HG02840 (cell line): ENCODE data around the gene VAMP1.
"Not testable (repeated sequence)": the region's sequence is repeated elsewhere in the genome, so short reads cannot be mapped to it uniquely, and the experiment has no call there.

ENCODE experiments used
- ATAC-seq: cut with Tn5 transposase; IDR thresholded peaks from one replicate; pipeline ENCODE4 v1.9.1; 2021; ENCODE audit warnings: mild to moderate bottlenecking, moderate library complexity, moderate number of reproducible peaks; ENCODE audit not compliant: unreplicated experiment, low FRiP score

Gene VAMP1

GRCh38 chr12:6471989-6472360 is 1.5 kb upstream of the VAMP1 start:
- no peak for ATAC-seq

- ATAC-seq, result no peak
These were observed 685 bp downstream of the VAMP1 start for GRCh38 chr12:6469609-6470374.

- ATAC-seq, result no peak
These were observed 1.4 kb downstream of the VAMP1 start for GRCh38 chr12:6469092-6469491.

GRCh38 chr12:6468283-6468575 is 2.2 kb downstream of the VAMP1 start:
- no peak for ATAC-seq

GRCh38 chr12:6467571-6468282 is 2.8 kb downstream of the VAMP1 start:
- not testable (repeated sequence) for ATAC-seq

- ATAC-seq, result not testable (repeated sequence)
These were observed 3.7 kb downstream of the VAMP1 start for GRCh38 chr12:6466751-6467150.

- ATAC-seq, result no peak
These were observed 4.3 kb downstream of the VAMP1 start for GRCh38 chr12:6466184-6466573.

GRCh38 chr12:6465467-6466183 is 4.9 kb downstream of the VAMP1 start:
- no peak for ATAC-seq

- ATAC-seq, result no peak
These were observed 5.9 kb downstream of the VAMP1 start for GRCh38 chr12:6464531-6464930.

- no peak for ATAC-seq
These were observed 6.6 kb downstream of the VAMP1 start for GRCh38 chr12:6463858-6464257.

GRCh38 chr12:6463216-6463615 is 7.3 kb downstream of the VAMP1 start:
- ATAC-seq, result no peak

GRCh38 chr12:6462234-6462995 is 8.1 kb downstream of the VAMP1 start:
- ATAC-seq, result no peak

- no peak for ATAC-seq
These were observed 8.9 kb downstream of the VAMP1 start for GRCh38 chr12:6461401-6462233.

GRCh38 chr12:6460751-6461371 is 9.6 kb downstream of the VAMP1 start:
- no peak for ATAC-seq

- no peak for ATAC-seq
These were observed 11.5 kb downstream of the VAMP1 start for GRCh38 chr12:6459004-6459337.

GRCh38 chr12:6458281-6459003 is 12.0 kb downstream of the VAMP1 start:
- ATAC-seq, result no peak

- no peak for ATAC-seq
These were observed 13.1 kb downstream of the VAMP1 start for GRCh38 chr12:6457220-6457945.

GRCh38 chr12:6452944-6453630 is 17.4 kb downstream of the VAMP1 start:
- ATAC-seq, result no peak
